GM21576 (cell line): ENCODE measurements around the gene PROM1.

Source experiments
- ATAC-seq: cut with Tn5 transposase; IDR thresholded peaks from one replicate; pipeline ENCODE4 v1.9.1; 2021; ENCODE audit warnings: mild to moderate bottlenecking, moderate library complexity; ENCODE audit not compliant: unreplicated experiment

Gene PROM1

GRCh38 chr4:16029262-16029661 is 54.6 kb downstream of the PROM1 start:
- no peak for ATAC-seq

- no peak for ATAC-seq
These were observed 56.2 kb downstream of the PROM1 start for GRCh38 chr4:16027626-16028025.

- no peak for ATAC-seq
These were observed 56.7 kb downstream of the PROM1 start for GRCh38 chr4:16027114-16027513.

GRCh38 chr4:16026160-16026761 is 57.6 kb downstream of the PROM1 start:
- no peak for ATAC-seq

GRCh38 chr4:16025268-16025667 is 58.6 kb downstream of the PROM1 start:
- no peak for ATAC-seq

GRCh38 chr4:16023776-16024408 is 59.9 kb downstream of the PROM1 start:
- ATAC-seq = no peak

- no peak for ATAC-seq
These were observed 61.8 kb downstream of the PROM1 start for GRCh38 chr4:16021804-16022560.

- no peak for ATAC-seq
These were observed 64.2 kb downstream of the PROM1 start for GRCh38 chr4:16019649-16020048.

GRCh38 chr4:16018841-16019240 is 65.0 kb downstream of the PROM1 start:
- no peak for ATAC-seq

GRCh38 chr4:16018061-16018676 is 65.7 kb downstream of the PROM1 start:
- no peak for ATAC-seq

GRCh38 chr4:16016536-16016935 is 67.3 kb downstream of the PROM1 start:
- ATAC-seq = no peak

GRCh38 chr4:16011173-16011572 is 72.7 kb downstream of the PROM1 start:
- no peak for ATAC-seq

- no peak for ATAC-seq
These were observed 74.7 kb downstream of the PROM1 start for GRCh38 chr4:16009153-16009552.

GRCh38 chr4:16007471-16008095 is 76.2 kb downstream of the PROM1 start:
- no peak for ATAC-seq

GRCh38 chr4:16006771-16007446 is 76.9 kb downstream of the PROM1 start:
- no peak for ATAC-seq

- no peak for ATAC-seq
These were observed 78.1 kb downstream of the PROM1 start for GRCh38 chr4:16005676-16006075.

- ATAC-seq = peak; percentile 95
These were observed 82.4 kb downstream of the PROM1 start for GRCh38 chr4:16001484-16001858.

GRCh38 chr4:16000708-16001483 is 82.9 kb downstream of the PROM1 start:
- no peak for ATAC-seq

- no peak for ATAC-seq
These were observed 87.0 kb downstream of the PROM1 start for GRCh38 chr4:15996773-15997172.

GRCh38 chr4:15995826-15996225 is 88.0 kb downstream of the PROM1 start:
- no peak for ATAC-seq
